Measurements from ENCODE around the gene DPPA3. TPM values are rescaled to one million over a fixed set of nuclear protein-coding genes. Genes with fewer than 3 reads are reported as not detected.
A peak's percentile ranks its signal among the peaks of the same experiment; 100 is the strongest.
"Not testable (repeated sequence)": the region's sequence is repeated elsewhere in the genome, so short reads cannot be mapped to it uniquely, and the experiment has no call there.

Gene DPPA3
- total RNA-seq, 1 donor from 2014 or later: not detected

- no peak for TF ChIP-seq CTCF (IDR thresholded peaks at IDR 0.05)
- peaks cover 2% of the 10 kb centered on the region for H3K27me3 Mint-ChIP-seq (ENCODE audit: low read depth)
- no peaks in the 10 kb centered on the region for H3K36me3 Mint-ChIP-seq (ENCODE audit: low read depth)
- no peaks in the 10 kb centered on the region for H3K9me3 Mint-ChIP-seq (ENCODE audit: low read depth)
- H3K4me1 Mint-ChIP-seq (ENCODE audit: low read depth): no peaks in the 10 kb centered on the region
- DNase-seq (ENCODE audit: low spot score): peak; percentile 27
- H3K27ac Mint-ChIP-seq (ENCODE audit: unreplicated experiment): no peak overlapping the region
- no peak overlapping the region for H3K4me3 Mint-ChIP-seq (ENCODE audit: unreplicated experiment)
These were observed 39.1 kb downstream of the DPPA3 start for GRCh38 chr12:7750350-7750749.

- H3K4me3 Mint-ChIP-seq (ENCODE audit: unreplicated experiment): no peak overlapping the region
- TF ChIP-seq CTCF (IDR thresholded peaks at IDR 0.05): no peak
- H3K27ac Mint-ChIP-seq (ENCODE audit: unreplicated experiment): no peak overlapping the region
- no peaks in the 10 kb centered on the region for H3K36me3 Mint-ChIP-seq (ENCODE audit: low read depth)
- no peaks in the 10 kb centered on the region for H3K4me1 Mint-ChIP-seq (ENCODE audit: low read depth)
- DNase-seq (ENCODE audit: low spot score): peak; percentile 25
- H3K9me3 Mint-ChIP-seq (ENCODE audit: low read depth): no peaks in the 10 kb centered on the region
- H3K27me3 Mint-ChIP-seq (ENCODE audit: low read depth): peaks cover 2% of the 10 kb centered on the region
These were observed 40.2 kb downstream of the DPPA3 start for GRCh38 chr12:7751394-7751793.

- not testable (repeated sequence) for H3K9me3 Mint-ChIP-seq (ENCODE audit: low read depth); H3K4me1 Mint-ChIP-seq (ENCODE audit: low read depth)
These were observed 41.0 kb downstream of the DPPA3 start for GRCh38 chr12:7751941-7752922.

GRCh38 chr12:7755668-7756067 is 44.4 kb downstream of the DPPA3 start:
- not testable (repeated sequence) for H3K27me3 Mint-ChIP-seq (ENCODE audit: low read depth); H3K36me3 Mint-ChIP-seq (ENCODE audit: low read depth); H3K9me3 Mint-ChIP-seq (ENCODE audit: low read depth); H3K4me1 Mint-ChIP-seq (ENCODE audit: low read depth); H3K27ac Mint-ChIP-seq (ENCODE audit: unreplicated experiment); H3K4me3 Mint-ChIP-seq (ENCODE audit: unreplicated experiment)
- peak; percentile 12 for DNase-seq (ENCODE audit: low spot score)

More at GRCh38 chr12:7751941-7752922, 41.0 kb downstream of the DPPA3 start:
- not testable (repeated sequence) for H3K36me3 Mint-ChIP-seq (ENCODE audit: low read depth); H3K27ac Mint-ChIP-seq (ENCODE audit: unreplicated experiment); H3K27me3 Mint-ChIP-seq (ENCODE audit: low read depth); H3K4me3 Mint-ChIP-seq (ENCODE audit: unreplicated experiment)
- peak; percentile 83 for DNase-seq (ENCODE audit: low spot score)

GRCh38 chr12:7756993-7757392 is 45.8 kb downstream of the DPPA3 start:
- Mint-ChIP-seq H3K36me3 (ENCODE audit: low read depth) (no peaks in the 10 kb centered on the region), H3K27me3 (ENCODE audit: low read depth) (peaks cover 9% of the 10 kb centered on the region)

GRCh38 chr12:7758766-7759140 is 47.5 kb downstream of the DPPA3 start:
- no peak for TF ChIP-seq CTCF (IDR thresholded peaks at IDR 0.05)
- Mint-ChIP-seq H3K9me3 (ENCODE audit: low read depth) (no peaks in the 10 kb centered on the region), H3K27ac (ENCODE audit: unreplicated experiment) (no peak overlapping the region), H3K4me1 (ENCODE audit: low read depth) (no peaks in the 10 kb centered on the region), H3K27me3 (ENCODE audit: low read depth) (peaks cover 9% of the 10 kb centered on the region), H3K36me3 (ENCODE audit: low read depth) (no peaks in the 10 kb centered on the region), H3K4me3 (ENCODE audit: unreplicated experiment) (no peak overlapping the region)
- no peak for DNase-seq (ENCODE audit: low spot score)

More at GRCh38 chr12:7756993-7757392, 45.8 kb downstream of the DPPA3 start:
- Mint-ChIP-seq H3K4me3 (ENCODE audit: unreplicated experiment) (no peak overlapping the region), H3K27ac (ENCODE audit: unreplicated experiment) (no peak overlapping the region), H3K9me3 (ENCODE audit: low read depth) (no peaks in the 10 kb centered on the region), H3K4me1 (ENCODE audit: low read depth) (no peaks in the 10 kb centered on the region)
- DNase-seq (ENCODE audit: low spot score): peak; percentile 2
- TF ChIP-seq CTCF (IDR thresholded peaks at IDR 0.05): no peak

Other genes starting within 250 kb of the DPPA3 start
- 0.05 TPM in 1 of 3 replicates, not detected in the others for gene CD163, start 207.7 kb upstream of the DPPA3 start, total RNA-seq
- gene APOBEC1, start 45.5 kb upstream of the DPPA3 start, total RNA-seq: not detected in 3 replicates
- gene GDF3, start 15.7 kb upstream of the DPPA3 start, total RNA-seq: not detected in 3 replicates
- gene CLEC4C, start 35.9 kb downstream of the DPPA3 start, total RNA-seq: not detected in 3 replicates
- not detected in 3 replicates for gene NANOGNB, start 53.8 kb downstream of the DPPA3 start, total RNA-seq
- gene NANOG, start 78.0 kb downstream of the DPPA3 start, total RNA-seq: not detected in 3 replicates
- gene SLC2A14, start 161.5 kb downstream of the DPPA3 start, total RNA-seq: 0.60 to 2.3 TPM (median 1.8 TPM) in 3 replicates
- gene SLC2A3, start 224.8 kb downstream of the DPPA3 start, total RNA-seq: 28.6 to 82.7 TPM (median 75.2 TPM) in 3 replicates